Measurements from ENCODE around the gene TAX1BP3.

TAX1BP3 gene

DNA sequence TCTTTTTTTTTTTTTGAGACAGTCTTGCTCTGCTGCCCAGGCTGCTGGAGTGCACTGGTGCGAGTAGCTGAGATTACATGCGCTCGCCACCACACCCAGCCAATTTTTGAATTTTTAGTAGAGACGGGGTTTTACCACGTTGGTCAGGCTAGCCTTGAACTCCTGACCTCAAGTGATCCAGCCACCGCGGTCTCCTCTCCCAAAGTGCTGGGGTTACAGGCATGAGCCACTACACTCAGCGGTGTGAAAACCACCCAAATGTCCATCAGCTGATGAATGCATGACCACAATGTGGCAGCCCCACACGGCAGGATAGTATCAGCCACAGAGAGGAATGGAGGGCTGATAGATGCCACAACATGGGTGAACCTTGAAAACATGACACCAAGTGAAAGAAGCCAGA, 25.5 kb upstream of the TAX1BP3 start:
- Mint-ChIP-seq H3K27ac (peak overlapping the region; percentile 83), H3K36me3 (ENCODE audit: low read depth) (peaks cover 32% of the 10 kb centered on the region), H3K4me1 (ENCODE audit: low read depth) (peaks cover 22% of the 10 kb centered on the region), H3K9me3 (peaks cover 4% of the 10 kb centered on the region), H3K4me3 (peak overlapping the region; percentile 85), H3K27me3 (no peaks in the 10 kb centered on the region)
- DNase-seq = peak; percentile 58

DNA sequence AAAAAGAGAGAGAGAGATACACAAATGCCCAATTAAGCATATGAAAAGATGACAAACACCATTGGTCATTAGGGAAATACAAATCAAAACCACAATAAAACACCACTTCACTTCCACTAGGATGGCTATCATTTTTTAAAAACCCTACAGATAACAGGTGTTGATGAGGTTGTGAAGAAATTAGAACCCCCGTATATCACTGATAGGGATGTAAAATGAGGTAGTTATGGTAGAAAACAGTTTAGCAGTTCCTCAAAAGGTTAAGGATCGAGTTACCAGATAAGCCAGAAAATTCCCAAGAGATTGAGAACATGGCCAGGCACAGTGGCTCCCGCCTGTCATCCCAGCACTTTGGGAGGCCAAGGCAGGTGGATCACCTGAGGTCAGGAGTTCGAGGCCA, 24.8 kb upstream of the TAX1BP3 start:
- Mint-ChIP-seq H3K4me3 (peak overlapping the region; percentile 20), H3K27ac (peak overlapping the region; percentile 59), H3K9me3 (peaks cover 4% of the 10 kb centered on the region), H3K4me1 (ENCODE audit: low read depth) (peaks cover 22% of the 10 kb centered on the region), H3K27me3 (no peaks in the 10 kb centered on the region), H3K36me3 (ENCODE audit: low read depth) (peaks cover 38% of the 10 kb centered on the region)
- no peak for DNase-seq

DNA sequence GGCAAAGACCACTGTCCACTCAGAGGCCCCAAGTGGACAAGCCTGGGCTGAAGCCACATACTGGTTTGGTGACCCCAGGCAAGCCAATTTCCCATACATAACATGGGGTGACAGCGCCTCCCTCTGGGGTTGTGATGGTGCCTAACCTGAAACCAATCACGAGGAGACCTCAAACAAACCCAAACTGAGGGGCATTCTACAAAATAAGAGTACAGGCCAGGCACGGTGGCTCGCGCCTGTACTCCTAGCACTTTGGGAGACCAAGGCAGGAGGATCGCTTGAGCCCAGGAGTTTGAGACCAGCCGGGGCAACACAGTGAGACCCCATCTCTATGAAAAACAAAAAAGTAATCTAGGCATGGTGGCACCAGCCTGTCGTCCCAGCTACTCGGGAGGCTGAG, 24.0 kb upstream of the TAX1BP3 start:
- no peak overlapping the region for H3K27ac Mint-ChIP-seq
- H3K27me3 Mint-ChIP-seq = no peaks in the 10 kb centered on the region
- H3K9me3 Mint-ChIP-seq = no peaks in the 10 kb centered on the region

DNA sequence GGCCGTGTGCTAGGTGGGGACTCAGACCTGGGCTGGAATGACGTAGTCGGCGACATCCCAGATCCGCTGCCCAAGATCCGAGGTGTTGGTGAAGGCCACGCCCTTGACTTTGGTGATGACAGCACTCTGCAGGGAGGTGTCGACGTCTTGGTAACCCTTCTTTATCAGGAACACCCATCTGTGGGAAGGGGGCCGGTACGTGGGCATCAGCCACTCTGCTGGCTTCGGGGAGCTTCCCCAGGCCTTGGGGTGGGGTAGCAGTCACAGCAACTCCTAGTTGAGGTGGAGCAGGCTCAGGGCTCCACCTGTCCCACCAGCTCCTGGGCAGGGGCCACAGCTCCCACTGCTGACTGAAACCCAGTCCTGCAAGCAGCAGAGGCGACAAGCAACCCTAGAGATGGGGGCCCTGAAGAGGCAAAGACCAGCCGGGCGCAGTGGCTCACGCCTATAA, 23.3 kb upstream of the TAX1BP3 start:
- Mint-ChIP-seq H3K4me3 (no peak overlapping the region), H3K4me1 (ENCODE audit: low read depth) (peaks cover 19% of the 10 kb centered on the region), H3K36me3 (ENCODE audit: low read depth) (peaks cover 41% of the 10 kb centered on the region), H3K9me3 (no peaks in the 10 kb centered on the region), H3K27me3 (no peaks in the 10 kb centered on the region), H3K27ac (no peak overlapping the region)
- DNase-seq = no peak

More for the DNA sequence above, 24.0 kb upstream of the TAX1BP3 start:
- H3K4me3 Mint-ChIP-seq = no peak overlapping the region
- H3K4me1 Mint-ChIP-seq (ENCODE audit: low read depth) = peaks cover 22% of the 10 kb centered on the region
- DNase-seq = no peak
- H3K36me3 Mint-ChIP-seq (ENCODE audit: low read depth) = peaks cover 41% of the 10 kb centered on the region

DNA sequence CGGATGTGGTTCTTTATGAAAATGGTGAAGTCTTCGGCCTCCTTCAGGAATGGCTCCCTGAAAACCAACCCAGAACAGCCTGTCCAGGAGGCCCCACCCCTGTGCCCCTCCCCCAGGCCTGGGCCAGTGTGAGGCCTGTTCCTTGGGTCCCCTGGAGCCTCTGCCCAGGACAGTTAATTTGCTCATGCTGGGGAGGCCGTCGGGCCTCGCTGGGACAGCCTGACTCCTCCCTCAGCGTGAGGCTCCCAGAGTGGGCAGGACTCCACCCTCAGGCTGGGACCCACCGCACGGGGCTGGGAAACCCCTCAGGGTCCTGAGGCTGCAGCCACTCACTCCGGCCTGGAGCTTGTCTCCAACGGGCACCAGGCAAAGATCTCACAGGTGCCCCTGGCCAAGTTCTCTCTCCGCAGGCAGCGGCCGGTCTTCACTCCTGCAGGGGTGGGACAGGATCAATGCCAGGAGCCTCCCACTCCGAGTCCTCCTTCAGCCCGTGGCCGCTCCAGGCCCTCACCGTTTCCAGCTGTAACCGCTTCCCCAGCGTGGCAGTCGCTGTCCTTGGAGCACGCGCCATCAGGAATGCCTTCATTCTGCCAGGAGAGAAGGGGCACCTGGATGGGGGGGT, 21.8 kb upstream of the TAX1BP3 start:
- Mint-ChIP-seq H3K4me3 (no peak overlapping the region), H3K36me3 (ENCODE audit: low read depth) (peaks cover 38% of the 10 kb centered on the region), H3K27me3 (no peaks in the 10 kb centered on the region), H3K27ac (no peak overlapping the region), H3K9me3 (no peaks in the 10 kb centered on the region), H3K4me1 (ENCODE audit: low read depth) (peaks cover 16% of the 10 kb centered on the region)
- no peak for DNase-seq

DNA sequence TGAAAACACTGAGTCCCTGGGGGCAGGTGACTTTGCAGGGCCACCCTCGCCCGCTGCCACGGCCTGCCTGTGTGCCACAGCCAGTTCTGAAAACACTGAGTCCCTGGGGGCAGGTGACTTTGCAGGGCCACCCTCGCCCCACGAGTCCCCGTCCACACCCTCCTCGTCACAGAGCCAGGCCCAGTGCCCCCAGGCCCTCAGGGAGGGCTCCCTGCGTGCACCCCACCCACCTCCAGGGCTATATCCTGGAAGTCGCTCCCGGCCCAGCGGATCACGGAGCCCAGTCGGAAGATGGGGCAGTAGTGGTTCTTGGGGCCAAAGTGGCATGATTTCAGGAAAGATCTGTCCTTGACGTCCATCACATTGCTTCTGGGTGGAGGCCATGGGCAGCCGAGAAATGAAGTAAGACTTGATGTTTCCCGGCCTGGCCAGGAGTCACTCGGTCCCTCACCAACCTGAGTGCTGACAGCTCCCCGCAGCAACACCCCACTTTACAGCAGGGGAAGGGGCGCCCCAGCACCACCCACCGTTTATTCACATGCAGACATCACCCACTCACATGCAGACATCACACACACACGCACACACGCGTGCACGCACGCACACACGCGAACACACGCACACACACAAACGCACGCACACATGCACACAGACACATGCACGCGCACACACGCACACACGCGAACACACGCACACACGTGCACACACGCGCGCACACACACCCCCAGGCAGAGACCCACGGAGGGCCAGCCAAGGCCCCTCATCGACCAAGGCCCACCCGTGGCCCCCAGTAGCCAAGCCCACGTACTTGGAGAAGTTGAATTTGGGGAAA, 21.1 kb upstream of the TAX1BP3 start:
- Mint-ChIP-seq H3K4me1 (ENCODE audit: low read depth) (peaks cover 12% of the 10 kb centered on the region), H3K27ac (no peak overlapping the region), H3K4me3 (no peak overlapping the region), H3K27me3 (no peaks in the 10 kb centered on the region), H3K9me3 (no peaks in the 10 kb centered on the region), H3K36me3 (ENCODE audit: low read depth) (peaks cover 42% of the 10 kb centered on the region)
- no peak for DNase-seq

DNA sequence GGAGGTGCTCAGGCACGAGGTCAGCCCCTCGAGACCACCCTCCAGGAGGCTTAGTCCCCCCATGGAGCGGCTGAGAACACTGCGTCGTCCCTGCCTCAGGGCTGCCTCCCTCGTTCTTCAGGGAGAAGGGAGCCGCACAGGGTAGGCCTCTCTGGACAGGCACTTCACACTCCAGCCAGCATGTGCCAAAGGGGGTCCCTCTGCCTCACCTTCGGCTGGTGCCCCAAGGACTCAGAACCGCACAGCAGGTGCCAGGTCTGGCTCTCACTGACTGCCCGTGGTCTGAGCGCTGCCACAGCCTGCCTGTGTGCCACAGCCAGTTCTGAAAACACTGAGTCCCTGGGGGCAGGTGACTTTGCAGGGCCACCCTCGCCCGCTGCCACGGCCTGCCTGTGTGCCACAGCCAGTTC, 20.5 kb upstream of the TAX1BP3 start:
- Mint-ChIP-seq H3K4me1 (ENCODE audit: low read depth) (peaks cover 6% of the 10 kb centered on the region), H3K36me3 (ENCODE audit: low read depth) (peaks cover 45% of the 10 kb centered on the region), H3K9me3 (no peaks in the 10 kb centered on the region), H3K27ac (no peak overlapping the region), H3K4me3 (no peak overlapping the region), H3K27me3 (no peaks in the 10 kb centered on the region)
- DNase-seq = no peak

DNA sequence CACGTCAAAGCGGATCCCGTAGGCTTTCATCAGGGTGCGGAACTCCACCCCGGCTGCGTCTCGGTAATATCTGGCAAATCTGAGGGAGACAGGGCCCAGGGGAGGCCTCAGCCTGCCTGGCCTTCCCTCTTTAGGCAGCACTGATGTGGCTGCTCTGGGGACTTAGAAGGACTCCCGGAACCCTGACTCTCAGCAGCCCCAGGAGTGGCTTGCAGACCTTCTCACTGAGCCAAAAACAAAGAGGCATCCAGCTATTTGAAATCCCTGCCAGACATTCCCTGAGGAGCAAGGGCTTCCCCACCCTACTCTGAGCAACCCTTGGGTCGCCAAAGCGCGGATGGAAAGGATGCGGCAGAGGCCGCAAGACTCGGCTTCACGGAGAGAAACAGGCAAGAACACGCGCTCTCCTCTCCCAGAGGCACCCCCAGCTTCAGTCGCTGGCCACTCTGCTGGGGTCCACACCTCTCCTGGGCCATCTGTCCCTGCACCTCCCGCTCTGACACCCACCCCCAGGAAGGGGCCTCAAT, 19.7 kb upstream of the TAX1BP3 start:
- no peak for DNase-seq
- no peaks in the 10 kb centered on the region for H3K9me3 Mint-ChIP-seq
- peaks cover 49% of the 10 kb centered on the region for H3K36me3 Mint-ChIP-seq (ENCODE audit: low read depth)
- H3K4me1 Mint-ChIP-seq (ENCODE audit: low read depth) = peaks cover 6% of the 10 kb centered on the region
- no peak overlapping the region for H3K27ac Mint-ChIP-seq
- no peak overlapping the region for H3K4me3 Mint-ChIP-seq
- H3K27me3 Mint-ChIP-seq = no peaks in the 10 kb centered on the region

DNA sequence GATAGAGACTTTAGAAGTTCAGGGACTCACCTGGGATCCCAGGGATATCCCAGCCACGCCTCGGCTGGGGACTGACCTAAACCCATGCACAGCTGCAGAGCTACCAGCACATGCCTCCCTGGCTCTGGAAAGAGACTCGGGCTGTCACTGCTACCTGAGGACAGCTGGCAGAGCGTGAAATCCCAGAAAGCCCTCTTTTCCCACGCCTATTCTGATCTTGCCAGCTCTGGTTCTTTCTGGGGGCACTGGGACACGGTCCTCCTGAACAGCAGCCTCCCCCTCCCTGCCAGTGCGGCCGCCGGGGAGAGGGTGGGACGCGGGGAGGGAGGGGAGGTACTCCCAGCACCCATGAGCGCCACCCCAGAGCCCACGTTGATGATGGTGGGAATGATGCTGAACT, 16.8 kb upstream of the TAX1BP3 start:
- no peak overlapping the region for H3K4me3 Mint-ChIP-seq
- H3K36me3 Mint-ChIP-seq (ENCODE audit: low read depth) = peaks cover 54% of the 10 kb centered on the region
- H3K9me3 Mint-ChIP-seq = no peaks in the 10 kb centered on the region
- no peaks in the 10 kb centered on the region for H3K27me3 Mint-ChIP-seq
- peaks cover 9% of the 10 kb centered on the region for H3K4me1 Mint-ChIP-seq (ENCODE audit: low read depth)
- no peak overlapping the region for H3K27ac Mint-ChIP-seq
- no peak for DNase-seq

DNA sequence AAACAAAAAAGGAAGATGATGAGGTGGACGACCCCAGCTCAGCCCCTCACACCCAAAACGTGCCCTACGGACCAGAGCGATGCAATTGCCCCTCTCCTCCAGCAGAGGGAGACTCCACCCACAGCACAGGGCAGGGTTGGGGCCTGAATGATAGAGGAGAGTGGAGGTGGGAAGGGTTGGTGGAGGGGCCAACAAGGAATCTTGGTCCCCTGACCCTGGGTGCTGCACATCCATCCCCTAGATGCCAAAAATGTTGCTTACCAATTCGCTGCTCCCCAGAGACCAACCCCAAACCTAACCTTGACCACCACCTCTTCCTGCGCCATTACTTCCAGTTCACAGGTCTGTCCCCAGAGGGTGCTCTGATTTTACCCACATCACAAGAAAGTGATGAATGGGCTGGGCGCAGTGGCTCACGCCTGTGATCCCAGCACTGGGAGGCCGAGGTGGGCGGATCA, 14.7 kb upstream of the TAX1BP3 start:
- Mint-ChIP-seq H3K27me3 (no peaks in the 10 kb centered on the region), H3K36me3 (ENCODE audit: low read depth) (peaks cover 52% of the 10 kb centered on the region), H3K4me3 (no peak overlapping the region), H3K4me1 (ENCODE audit: low read depth) (peaks cover 9% of the 10 kb centered on the region), H3K9me3 (no peaks in the 10 kb centered on the region), H3K27ac (peak overlapping the region; percentile 69)
- DNase-seq = peak; percentile 76

DNA sequence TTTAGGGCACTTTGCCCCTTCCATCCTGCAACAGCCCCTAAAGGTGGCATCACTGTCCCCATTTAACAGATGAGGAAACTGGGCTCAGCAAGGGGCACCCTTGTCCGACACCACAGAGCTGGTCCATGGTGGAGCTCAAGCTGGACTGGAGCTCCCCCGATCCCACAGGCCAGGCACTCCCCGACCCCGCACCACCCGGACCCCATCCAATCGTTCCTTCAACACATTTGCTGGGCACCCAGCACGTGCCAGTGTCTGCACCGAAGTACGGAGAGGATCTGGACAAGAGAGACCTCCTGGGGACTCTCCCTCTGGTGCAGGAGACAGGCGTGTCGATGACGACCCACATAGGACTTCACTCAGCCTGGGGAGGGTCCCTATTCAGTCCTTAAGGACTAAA, 13.7 kb upstream of the TAX1BP3 start:
- no peak overlapping the region for H3K27ac Mint-ChIP-seq
- H3K9me3 Mint-ChIP-seq = no peaks in the 10 kb centered on the region
- no peaks in the 10 kb centered on the region for H3K27me3 Mint-ChIP-seq
- no peak overlapping the region for H3K4me3 Mint-ChIP-seq
- no peak for DNase-seq
- H3K4me1 Mint-ChIP-seq (ENCODE audit: low read depth) = peaks cover 9% of the 10 kb centered on the region
- H3K36me3 Mint-ChIP-seq (ENCODE audit: low read depth) = peaks cover 60% of the 10 kb centered on the region

DNA sequence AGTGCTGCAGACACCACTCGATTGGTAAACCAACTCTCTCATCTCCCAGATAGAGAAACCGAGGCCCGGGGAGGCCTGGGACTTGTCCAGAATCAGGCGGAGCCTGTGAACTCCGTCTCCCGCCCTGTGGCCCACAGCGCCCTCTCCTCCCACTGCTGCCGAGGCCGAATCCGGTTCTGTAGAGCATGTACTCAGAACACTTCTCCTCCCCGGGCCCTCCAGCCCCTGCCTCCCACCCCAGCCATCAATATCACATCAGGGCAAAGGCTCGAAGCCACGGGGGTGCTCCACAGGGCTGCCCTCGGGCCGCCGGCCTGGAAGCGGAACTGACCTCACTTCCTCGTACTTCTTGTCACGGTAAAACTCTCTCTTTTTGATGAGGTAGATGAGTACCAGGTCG, 13.2 kb upstream of the TAX1BP3 start:
- Mint-ChIP-seq H3K27ac (no peak overlapping the region), H3K27me3 (no peaks in the 10 kb centered on the region), H3K4me1 (ENCODE audit: low read depth) (peaks cover 9% of the 10 kb centered on the region), H3K9me3 (no peaks in the 10 kb centered on the region), H3K4me3 (no peak overlapping the region), H3K36me3 (ENCODE audit: low read depth) (peaks cover 63% of the 10 kb centered on the region)
- no peak for DNase-seq

DNA sequence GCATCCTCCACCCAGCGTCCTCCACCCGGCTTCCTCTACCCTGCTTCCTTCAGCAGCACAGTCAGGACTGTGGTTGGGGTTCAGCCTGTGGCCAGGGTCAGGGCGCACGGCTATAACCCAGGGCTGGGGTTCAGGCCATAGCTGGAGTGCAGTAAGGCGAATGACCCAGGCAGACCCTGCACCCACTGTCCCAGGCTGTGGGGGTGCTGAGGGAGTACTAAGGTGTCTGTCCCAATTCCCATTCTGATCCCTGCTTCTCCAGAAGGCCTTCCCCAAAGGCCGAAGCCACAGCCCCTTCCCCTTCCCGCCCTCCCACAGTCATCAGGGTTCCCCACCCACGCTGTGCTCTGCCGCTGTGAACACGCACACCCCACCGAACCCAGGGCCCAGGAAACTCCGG, 12.7 kb upstream of the TAX1BP3 start:
- Mint-ChIP-seq H3K9me3 (no peaks in the 10 kb centered on the region), H3K4me1 (ENCODE audit: low read depth) (peaks cover 9% of the 10 kb centered on the region), H3K27ac (no peak overlapping the region), H3K36me3 (ENCODE audit: low read depth) (peaks cover 67% of the 10 kb centered on the region), H3K4me3 (no peak overlapping the region), H3K27me3 (no peaks in the 10 kb centered on the region)
- DNase-seq = no peak

DNA sequence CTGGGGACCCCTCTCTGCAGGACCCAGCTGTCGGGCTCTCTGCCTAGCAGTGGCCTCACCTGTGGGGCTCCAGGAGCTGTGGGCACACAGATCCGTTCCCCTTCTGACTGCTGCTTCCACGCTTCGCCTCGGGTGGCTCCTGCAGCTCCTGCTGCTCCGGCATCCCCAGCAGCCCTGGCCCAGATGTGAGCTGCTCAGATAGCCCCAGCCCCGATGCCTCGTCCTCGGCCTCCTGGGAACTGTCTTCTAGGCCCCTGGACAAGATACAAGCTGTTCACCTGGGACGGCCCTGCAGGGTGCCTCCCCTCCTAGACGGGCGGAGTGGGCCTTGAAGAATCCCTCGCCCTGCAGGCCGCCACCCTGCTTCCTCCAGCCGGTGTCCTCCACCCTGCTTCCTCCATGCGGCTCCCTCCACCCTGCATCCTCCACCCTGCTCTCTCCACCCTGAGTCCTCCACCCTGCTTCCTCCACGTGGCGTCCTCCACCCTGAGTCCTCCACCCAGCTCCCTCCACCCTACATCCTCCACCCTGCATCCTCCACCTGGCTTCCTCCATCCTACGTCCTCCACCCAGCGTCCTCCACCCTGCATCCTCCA, 11.3 kb upstream of the TAX1BP3 start:
- H3K4me1 Mint-ChIP-seq (ENCODE audit: low read depth) = peaks cover 9% of the 10 kb centered on the region
- peaks cover 61% of the 10 kb centered on the region for H3K36me3 Mint-ChIP-seq (ENCODE audit: low read depth)
- no peak overlapping the region for H3K4me3 Mint-ChIP-seq
- H3K27ac Mint-ChIP-seq = no peak overlapping the region
- no peak for DNase-seq
- no peaks in the 10 kb centered on the region for H3K27me3 Mint-ChIP-seq
- no peaks in the 10 kb centered on the region for H3K9me3 Mint-ChIP-seq

Data from activated T-cell treated with anti-CD3 and anti-CD28 coated beads, Interleukin-2, amount 50 U/mL, for 24 hours (primary cell).